ENCODE results near the gene DACT3. TPM values are rescaled to one million over a fixed set of nuclear protein-coding genes. Genes with fewer than 3 reads are reported as not detected.
A peak's percentile ranks its signal among the peaks of the same experiment; 100 is the strongest.

The DACT3 gene
- total RNA-seq, 4 donors from 2014 or later: 1.3 to 4.1 (median 2.6) TPM

DNA sequence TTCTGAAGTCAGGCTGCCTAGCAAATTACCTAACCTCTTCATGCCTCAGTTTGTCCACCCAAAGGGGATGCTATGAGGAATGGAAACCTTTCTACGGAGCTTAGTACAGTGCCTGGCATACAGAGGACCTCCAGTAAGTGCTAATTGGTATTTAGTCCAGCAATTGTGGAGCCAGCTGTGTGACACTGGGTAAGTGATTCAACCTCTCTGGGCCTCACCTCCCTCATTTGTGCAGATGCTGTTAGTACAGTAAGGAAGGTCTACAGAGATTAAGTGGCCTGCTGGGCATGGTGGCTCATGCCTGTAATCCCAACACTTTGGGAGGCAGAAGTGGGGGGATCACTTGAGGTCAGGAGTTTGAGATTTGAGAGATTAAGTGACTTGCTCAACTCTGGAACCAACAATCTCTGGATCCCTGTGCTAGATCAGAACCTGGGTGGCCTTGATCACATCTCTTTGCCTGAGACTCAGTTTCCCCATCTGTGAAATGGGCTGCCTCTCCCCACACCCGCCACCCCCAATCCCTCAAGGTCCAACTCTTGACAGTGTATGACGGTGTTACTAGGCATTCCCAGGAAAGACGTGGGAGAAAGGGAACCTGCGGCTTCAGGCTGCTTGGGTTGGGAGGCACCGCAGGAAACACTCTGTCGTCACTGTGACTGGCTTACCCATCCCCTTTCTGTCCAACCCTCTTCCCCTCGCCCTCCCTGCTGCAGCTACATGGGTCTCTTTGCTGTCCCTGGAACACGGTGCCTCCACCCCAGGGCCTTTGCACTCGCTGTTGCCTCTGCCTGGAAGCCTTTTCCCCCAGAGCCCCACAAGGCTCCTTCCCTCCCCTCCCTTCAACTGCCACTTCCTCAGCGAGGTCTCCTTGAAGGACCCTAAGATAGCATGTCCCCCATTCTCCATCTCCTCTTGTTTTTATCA lies 37.7 kb upstream of the DACT3 start:
- no peak overlapping the region for H3K4me3 ChIP-seq (ENCODE audit: low read depth, poor library complexity, severe bottlenecking)
- DNase-seq (ENCODE audit: low spot score in 2 of 2): no peak
- intact Hi-C loops (cut with DNase I; ENCODE audit: low total_unique reads): no loop called here
- 99% methylated on average over 11 of the region's 11 CpGs for WGBS, 2 donors
- TF ChIP-seq, protein P1, sequence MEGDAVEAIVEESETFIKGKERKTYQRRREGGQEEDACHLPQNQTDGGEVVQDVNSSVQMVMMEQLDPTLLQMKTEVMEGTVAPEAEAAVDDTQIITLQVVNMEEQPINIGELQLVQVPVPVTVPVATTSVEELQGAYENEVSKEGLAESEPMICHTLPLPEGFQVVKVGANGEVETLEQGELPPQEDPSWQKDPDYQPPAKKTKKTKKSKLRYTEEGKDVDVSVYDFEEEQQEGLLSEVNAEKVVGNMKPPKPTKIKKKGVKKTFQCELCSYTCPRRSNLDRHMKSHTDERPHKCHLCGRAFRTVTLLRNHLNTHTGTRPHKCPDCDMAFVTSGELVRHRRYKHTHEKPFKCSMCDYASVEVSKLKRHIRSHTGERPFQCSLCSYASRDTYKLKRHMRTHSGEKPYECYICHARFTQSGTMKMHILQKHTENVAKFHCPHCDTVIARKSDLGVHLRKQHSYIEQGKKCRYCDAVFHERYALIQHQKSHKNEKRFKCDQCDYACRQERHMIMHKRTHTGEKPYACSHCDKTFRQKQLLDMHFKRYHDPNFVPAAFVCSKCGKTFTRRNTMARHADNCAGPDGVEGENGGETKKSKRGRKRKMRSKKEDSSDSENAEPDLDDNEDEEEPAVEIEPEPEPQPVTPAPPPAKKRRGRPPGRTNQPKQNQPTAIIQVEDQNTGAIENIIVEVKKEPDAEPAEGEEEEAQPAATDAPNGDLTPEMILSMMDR (IDR thresholded peaks at IDR 0.05): no peak
- no peak for TF ChIP-seq POLR2A (IDR thresholded peaks at IDR 0.05)

GRCh38 chr19:46697204-46697960 lies 36.4 kb upstream of the DACT3 start:
- WGBS, 2 donors: 30 to 34% methylated on average over 39 of the region's 39 CpGs
- intact Hi-C loops (cut with DNase I; ENCODE audit: low total_unique reads): no loop called here
- no peak overlapping the region for H3K4me3 ChIP-seq (ENCODE audit: low read depth, poor library complexity, severe bottlenecking)
- DNase-seq (ENCODE audit: low spot score in 2 of 2): peak; percentile 87 to 98
- TF ChIP-seq, protein P1 (IDR thresholded peaks at IDR 0.05): no peak
- TF ChIP-seq POLR2A (IDR thresholded peaks at IDR 0.05): no peak

- TF ChIP-seq POLR2A (IDR thresholded peaks at IDR 0.05): no peak
- TF ChIP-seq, protein P1 (IDR thresholded peaks at IDR 0.05): no peak
- H3K4me3 ChIP-seq (ENCODE audit: low read depth, poor library complexity, severe bottlenecking): no peak overlapping the region
- no peak for DNase-seq (ENCODE audit: low spot score in 2 of 2)
- 72 to 79% methylated on average over 9 of the region's 9 CpGs for WGBS, 2 donors
- intact Hi-C loops (cut with DNase I; ENCODE audit: low total_unique reads): no loop called here
Measured at GRCh38 chr19:46696866-46697203, 35.9 kb upstream of the DACT3 start.

GRCh38 chr19:46696052-46696451 lies 35.1 kb upstream of the DACT3 start:
- no peak overlapping the region for H3K4me3 ChIP-seq (ENCODE audit: low read depth, poor library complexity, severe bottlenecking)
- DNase-seq (ENCODE audit: low spot score in 2 of 2): no peak
- TF ChIP-seq POLR2A (IDR thresholded peaks at IDR 0.05): no peak
- TF ChIP-seq, protein P1 (IDR thresholded peaks at IDR 0.05): no peak
- intact Hi-C loops (cut with DNase I; ENCODE audit: low total_unique reads): no loop called here
- 94 to 95% methylated on average over 10 of the region's 10 CpGs for WGBS, 2 donors

- intact Hi-C loops (cut with DNase I; ENCODE audit: low total_unique reads): no loop called here
- no peak for DNase-seq (ENCODE audit: low spot score in 2 of 2)
- TF ChIP-seq, protein P1 (IDR thresholded peaks at IDR 0.05): no peak
- no peak for TF ChIP-seq POLR2A (IDR thresholded peaks at IDR 0.05)
- WGBS, 2 donors: 90 to 94% methylated on average over 13 to 22 of the region's 22 CpGs
- no peak overlapping the region for H3K4me3 ChIP-seq (ENCODE audit: low read depth, poor library complexity, severe bottlenecking)
Measured at GRCh38 chr19:46693760-46694159, 32.8 kb upstream of the DACT3 start.

Measured in lower leg skin (tissue), 4 donors.